PC-3 (cell line): ENCODE data around the gene PRPSAP2. TPM values are rescaled to one million over a fixed set of nuclear protein-coding genes. Genes with fewer than 3 reads are reported as not detected.
"Not testable (repeated sequence)": the region's sequence is repeated elsewhere in the genome, so short reads cannot be mapped to it uniquely, and the experiment has no call there.

Source experiments
- ATAC-seq: fragments of 200-7000 bp; cut with Tn5 transposase; 2 replicates; pipeline ENCODE4 v1.9.1; 2020; ENCODE audit warnings: mild to moderate bottlenecking, moderate library complexity
- BruUV-seq: library from RNA; stranded (reverse); fragments of 400-500 nt; replicated peaks from 2 replicates; lab custom pipeline; 2021; lab: Mats Ljungman, UMichigan
- CTCF ChIA-PET: fragments of 300-600 bp; sonication (Branson Sonifier 250); formaldehyde crosslinking; loops from one replicate; lab custom pipeline; 2022; ENCODE audit warnings: antibody characterized with exemption; lab: Charles Lee
- POLR2A ChIA-PET: fragments of 300-600 bp; sonication (Branson Sonifier 250); formaldehyde crosslinking; loops from one replicate; lab custom pipeline; 2022; ENCODE audit warnings: antibody characterized with exemption; ENCODE audit not compliant: unreplicated experiment; lab: Charles Lee
- DNase-seq: peaks from one replicate; pipeline ENCODE4 v3.0.0-alpha.2; 2015
- H2AFZ ChIP-seq: fragments of 300-600 bp; sonication (generic); 2 replicates; pipeline ENCODE4 v1.6.0; 2016; ENCODE audit warnings: antibody characterized with exemption, low read length
- H3F3A ChIP-seq: fragments of 300-600 bp; sonication (generic); one replicate; pipeline ENCODE4 v1.6.0; 2017; ENCODE audit warnings: antibody characterized with exemption, low read length, control low read depth, mild to moderate bottlenecking; ENCODE audit not compliant: unreplicated experiment
- H3K27ac ChIP-seq: fragments of 300-600 bp; sonication (generic); 2 replicates; pipeline ENCODE4 v1.5.1; 2016; ENCODE audit warnings: mild to moderate bottlenecking, low read length
- H3K27me3 ChIP-seq: fragments of 300-600 bp; sonication (generic); 2 replicates; pipeline ENCODE4 v1.6.1; 2016; ENCODE audit warnings: low read length, mixed read lengths
- H3K36me3 ChIP-seq: fragments of 300-600 bp; sonication (generic); 2 replicates; pipeline ENCODE4 v1.6.1; 2016; ENCODE audit warnings: low read depth, mixed run types, low read length, mixed read lengths
- H3K4me1 ChIP-seq: fragments of 300-600 bp; sonication (generic); 2 replicates; pipeline ENCODE4 v1.5.1; 2016; ENCODE audit warnings: low read length; ENCODE audit not compliant: insufficient read depth
- H3K4me2 ChIP-seq: fragments of 300-600 bp; sonication (generic); 2 replicates; pipeline ENCODE4 v1.6.0; 2016; ENCODE audit warnings: low read length
- H3K4me3 ChIP-seq: fragments of 300-600 bp; sonication (generic); 2 replicates; pipeline ENCODE4 v1.5.1; 2016; ENCODE audit warnings: mild to moderate bottlenecking, low read length, mixed read lengths
- H3K79me2 ChIP-seq: fragments of 300-600 bp; sonication (generic); 2 replicates; pipeline ENCODE4 v1.6.1; 2017; ENCODE audit warnings: low read length, mixed read lengths
- H3K9ac ChIP-seq: fragments of 300-600 bp; sonication (generic); 2 replicates; pipeline ENCODE4 v1.6.0; 2016; ENCODE audit warnings: mild to moderate bottlenecking, low read length
- H3K9me2 ChIP-seq: fragments of 300-600 bp; sonication (generic); replicated peaks from 2 replicates; pipeline ENCODE4 v1.6.1; 2016; ENCODE audit warnings: mixed run types, low read length, mixed read lengths
- H3K9me3 ChIP-seq: fragments of 300-600 bp; sonication (generic); 2 replicates; pipeline ENCODE4 v1.6.1; 2016; ENCODE audit warnings: low read length, mixed read lengths
- H4K20me1 ChIP-seq: fragments of 300-600 bp; sonication (generic); 2 replicates; pipeline ENCODE4 v1.6.1; 2016; ENCODE audit warnings: low read length, mixed read lengths
- EZH2 ChIP-seq: fragments of 300-600 bp; sonication (generic); IDR thresholded peaks from one replicate; pipeline ENCODE4 v1.6.1; 2017; ENCODE audit warnings: antibody characterized with exemption, mild to moderate bottlenecking, low read length; ENCODE audit not compliant: unreplicated experiment
- EZH2phosphoT487 ChIP-seq: fragments of 300-600 bp; sonication (generic); IDR thresholded peaks from 2 replicates; pipeline ENCODE4 v1.6.1; 2018; ENCODE audit warnings: mild to moderate bottlenecking, antibody characterized with exemption, low read length, borderline replicate concordance
- intact Hi-C: fragments of 100-400 bp; cut with micrococcal nuclease; formaldehyde crosslinking; loops from 2 replicates; pipeline ENCODE4 v1.9.0; 2023
- total RNA-seq: library from RNA; depleted of rRNA; stranded (reverse); fragments of >200 nt; gene quantifications from 2 replicates; pipeline ENCODE4 v1.2.3, GENCODE V29; 2014
- TF ChIP-seq, protein P1 (sequence below): fragments of 300-600 bp; sonication (generic); conservative IDR thresholded peaks from 2 replicates; pipeline ENCODE4 v1.5.1; 2017; ENCODE audit warnings: antibody characterized with exemption, low read depth, mild to moderate bottlenecking, low read length

The PRPSAP2 gene
- total RNA-seq, 1 experiment from 2014 or later = 81.3 TPM

GRCh38 chr17:18816489-18817371 is 41.2 kb upstream of the PRPSAP2 start:
- intact Hi-C loops, H3K79me2 ChIP-seq: not testable (repeated sequence)
- DNase-seq = peak; percentile 85

GRCh38 chr17:18821430-18821829 is 36.5 kb upstream of the PRPSAP2 start:
- H3K36me3 ChIP-seq, H3K4me1 ChIP-seq, POLR2A ChIA-PET, H3K27me3 ChIP-seq, H3K4me2 ChIP-seq, H3K27ac ChIP-seq, BruUV-seq, H3K9me3 ChIP-seq, H4K20me1 ChIP-seq, H3K4me3 ChIP-seq, CTCF ChIA-PET, ATAC-seq, H3K9me2 ChIP-seq, H3K9ac ChIP-seq, H3K79me2 ChIP-seq, H2AFZ ChIP-seq, H3F3A ChIP-seq, DNase-seq, intact Hi-C loops: not testable (repeated sequence)

More at GRCh38 chr17:18816489-18817371, 41.2 kb upstream of the PRPSAP2 start:
- H3F3A ChIP-seq, H3K36me3 ChIP-seq, H3K9me3 ChIP-seq, H3K4me3 ChIP-seq, H3K27me3 ChIP-seq, H3K9ac ChIP-seq, CTCF ChIA-PET, POLR2A ChIA-PET, H3K4me2 ChIP-seq, H3K4me1 ChIP-seq, H4K20me1 ChIP-seq, H3K9me2 ChIP-seq, H2AFZ ChIP-seq, BruUV-seq, H3K27ac ChIP-seq: not testable (repeated sequence)
- TF ChIP-seq, protein P1, sequence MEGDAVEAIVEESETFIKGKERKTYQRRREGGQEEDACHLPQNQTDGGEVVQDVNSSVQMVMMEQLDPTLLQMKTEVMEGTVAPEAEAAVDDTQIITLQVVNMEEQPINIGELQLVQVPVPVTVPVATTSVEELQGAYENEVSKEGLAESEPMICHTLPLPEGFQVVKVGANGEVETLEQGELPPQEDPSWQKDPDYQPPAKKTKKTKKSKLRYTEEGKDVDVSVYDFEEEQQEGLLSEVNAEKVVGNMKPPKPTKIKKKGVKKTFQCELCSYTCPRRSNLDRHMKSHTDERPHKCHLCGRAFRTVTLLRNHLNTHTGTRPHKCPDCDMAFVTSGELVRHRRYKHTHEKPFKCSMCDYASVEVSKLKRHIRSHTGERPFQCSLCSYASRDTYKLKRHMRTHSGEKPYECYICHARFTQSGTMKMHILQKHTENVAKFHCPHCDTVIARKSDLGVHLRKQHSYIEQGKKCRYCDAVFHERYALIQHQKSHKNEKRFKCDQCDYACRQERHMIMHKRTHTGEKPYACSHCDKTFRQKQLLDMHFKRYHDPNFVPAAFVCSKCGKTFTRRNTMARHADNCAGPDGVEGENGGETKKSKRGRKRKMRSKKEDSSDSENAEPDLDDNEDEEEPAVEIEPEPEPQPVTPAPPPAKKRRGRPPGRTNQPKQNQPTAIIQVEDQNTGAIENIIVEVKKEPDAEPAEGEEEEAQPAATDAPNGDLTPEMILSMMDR = peak; percentile 63
- ATAC-seq = peak; percentile 66; the same call in 1 of the 2 replicates

GRCh38 chr17:18827613-18828012 is 30.3 kb upstream of the PRPSAP2 start:
- POLR2A ChIA-PET, intact Hi-C loops, H3F3A ChIP-seq: not testable (repeated sequence)

DNA sequence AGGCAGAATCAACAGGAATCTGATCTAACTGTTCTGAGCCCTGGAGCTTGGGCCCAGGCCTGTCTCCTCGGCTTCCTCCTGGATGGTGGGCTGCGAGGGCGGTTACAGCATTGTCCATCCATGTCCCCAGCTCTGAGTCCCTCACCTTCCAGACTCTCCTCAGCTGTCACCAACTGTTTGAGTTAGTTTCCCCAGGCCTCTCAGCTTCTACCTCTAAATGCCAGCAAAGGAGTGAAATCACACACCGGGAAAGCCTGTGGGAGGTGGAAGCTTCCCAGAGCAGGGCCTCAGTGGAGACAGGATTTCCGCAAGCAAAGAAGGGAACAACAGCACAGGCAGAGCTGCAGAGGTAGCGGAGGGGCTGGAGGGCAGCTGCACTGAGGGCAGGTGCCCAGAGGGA is 9.4 kb upstream of the PRPSAP2 start:
- no peak for ATAC-seq
- Histone ChIP-seq H3K36me3 (no peaks in the 10 kb centered on the region), H4K20me1 (no peaks in the 10 kb centered on the region), H3K9ac (no peak overlapping the region), H3F3A (no peaks in the 10 kb centered on the region), H3K9me3 (no peaks in the 10 kb centered on the region), H3K4me2 (no peak overlapping the region), H3K4me1 (peaks cover 4% of the 10 kb centered on the region; the same call in 1 of the 2 replicates), H2AFZ (no peak overlapping the region), H3K9me2 (no peaks in the 10 kb centered on the region), H3K79me2 (no peaks in the 10 kb centered on the region), H3K27ac (no peak overlapping the region), H3K27me3 (no peaks in the 10 kb centered on the region), H3K4me3 (no peak overlapping the region)
- POLR2A ChIA-PET = no interaction called here
- DNase-seq = no peak
- CTCF ChIA-PET = no interaction called here
- TF ChIP-seq EZH2phosphoT487 (no peak), EZH2 (no peak)
- TF ChIP-seq, protein P1 = no peak
- BruUV-seq = no TSS peak
- intact Hi-C loops = no loop called here

More at GRCh38 chr17:18827613-18828012, 30.3 kb upstream of the PRPSAP2 start:
- H3K9me3 ChIP-seq, BruUV-seq, H3K4me1 ChIP-seq, H3K27ac ChIP-seq, H3K36me3 ChIP-seq, ATAC-seq, H3K4me3 ChIP-seq, H3K9me2 ChIP-seq, H3K9ac ChIP-seq, H3K27me3 ChIP-seq, H4K20me1 ChIP-seq, H3K4me2 ChIP-seq, H2AFZ ChIP-seq, DNase-seq, CTCF ChIA-PET, H3K79me2 ChIP-seq: not testable (repeated sequence)
